HepG2 (cell line): ENCODE data around the gene GPR107.

Experiments used
- ATF7 ChIP-seq, 2 experiments: fragments of 450-650 bp in 1 of 2; sonication (generic) in 1 of 2; formaldehyde crosslinking in 1 of 2; IDR thresholded peaks; 2 replicates each; pipeline versions ENCODE4 v1.4.0 to v1.6.1; 2016 to 2020; ENCODE audit warnings: antibody characterized with exemption in 1 of 2, mild to moderate bottlenecking in 1 of 2, missing genetic modification reagents in 1 of 2
- CEBPZ ChIP-seq: IDR thresholded peaks from 2 replicates; pipeline ENCODE4 v1.6.1; 2012; ENCODE audit warnings: low read length, improper control_type of control experiment
- CERS6 ChIP-seq: sonication (generic); formaldehyde crosslinking; IDR thresholded peaks from 2 replicates; pipeline ENCODE4 v1.5.0; 2020; ENCODE audit warnings: missing genetic modification reagents
- CREB1 ChIP-seq, 2 experiments: fragments of 450-650 bp in 1 of 2; IDR thresholded peaks; 2 replicates each; pipeline ENCODE4 v1.6.1; 2016 to 2017; ENCODE audit warnings: control low read depth in 1 of 2, mild to moderate bottlenecking in 1 of 2, missing compliant biosample characterization in 1 of 2, missing genetic modification characterization in 1 of 2
- GPBP1L1 ChIP-seq: sonication (generic); formaldehyde crosslinking; IDR thresholded peaks from 2 replicates; pipeline ENCODE4 v1.5.0; 2020; ENCODE audit warnings: mild to moderate bottlenecking, missing genetic modification reagents
- MAZ ChIP-seq, 2 experiments: sonication (generic) in 1 of 2; formaldehyde crosslinking in 1 of 2; IDR thresholded peaks; 2 replicates each; pipeline versions ENCODE4 v1.5.0 to v1.6.1; 2012 to 2020; ENCODE audit warnings: low read depth in 2 of 2, mild to moderate bottlenecking in 2 of 2, borderline replicate concordance in 1 of 2, improper control_type of control experiment in 1 of 2, low read length in 1 of 2, missing genetic modification reagents in 1 of 2, moderate library complexity in 1 of 2
- MYC ChIP-seq: sonication (generic); formaldehyde crosslinking; IDR thresholded peaks from 2 replicates; pipeline ENCODE4 v1.9.0; 2021; ENCODE audit warnings: missing genetic modification reagents, borderline replicate concordance
- POLR2AphosphoS5 ChIP-seq: IDR thresholded peaks from 2 replicates; pipeline ENCODE4 v1.6.1; 2012; ENCODE audit warnings: low read depth, low read length
- YY1 ChIP-seq: IDR thresholded peaks from 2 replicates; pipeline ENCODE4 v1.6.1; 2011; ENCODE audit warnings: low read length, low read depth, moderate library complexity, mild to moderate bottlenecking; ENCODE audit not compliant: insufficient read depth, insufficient replicate concordance
- TF ChIP-seq, protein P1 (sequence below): sonication (generic); formaldehyde crosslinking; IDR thresholded peaks from 2 replicates; pipeline ENCODE4 v1.5.0; 2020; ENCODE audit warnings: mild to moderate bottlenecking, missing genetic modification reagents, moderate library complexity

GRCh38 chr9:130020618-130021017 lies 33.1 kb upstream of the GPR107 start:
- TF ChIP-seq CEBPZ (no peak), POLR2AphosphoS5 (no peak), MYC (CRISPR knock-in tag) (no peak), CERS6 (CRISPR knock-in tag) (no peak), YY1 (no peak), ATF7 (IDR thresholded peaks at IDR 0.05) (no peak), ATF7 (CRISPR knock-in tag; IDR thresholded peaks at IDR 0.05) (no peak), CREB1 (IDR thresholded peaks at IDR 0.05) (no peak), CREB1 (CRISPR knock-in tag; IDR thresholded peaks at IDR 0.05) (no peak), GPBP1L1 (CRISPR knock-in tag) (no peak), MAZ (IDR thresholded peaks at IDR 0.05; ENCODE audit: borderline replicate concordance, low read depth, low read length) (no peak), MAZ (CRISPR knock-in tag; IDR thresholded peaks at IDR 0.05; ENCODE audit: low read depth) (no peak)
- TF ChIP-seq, protein P1, sequence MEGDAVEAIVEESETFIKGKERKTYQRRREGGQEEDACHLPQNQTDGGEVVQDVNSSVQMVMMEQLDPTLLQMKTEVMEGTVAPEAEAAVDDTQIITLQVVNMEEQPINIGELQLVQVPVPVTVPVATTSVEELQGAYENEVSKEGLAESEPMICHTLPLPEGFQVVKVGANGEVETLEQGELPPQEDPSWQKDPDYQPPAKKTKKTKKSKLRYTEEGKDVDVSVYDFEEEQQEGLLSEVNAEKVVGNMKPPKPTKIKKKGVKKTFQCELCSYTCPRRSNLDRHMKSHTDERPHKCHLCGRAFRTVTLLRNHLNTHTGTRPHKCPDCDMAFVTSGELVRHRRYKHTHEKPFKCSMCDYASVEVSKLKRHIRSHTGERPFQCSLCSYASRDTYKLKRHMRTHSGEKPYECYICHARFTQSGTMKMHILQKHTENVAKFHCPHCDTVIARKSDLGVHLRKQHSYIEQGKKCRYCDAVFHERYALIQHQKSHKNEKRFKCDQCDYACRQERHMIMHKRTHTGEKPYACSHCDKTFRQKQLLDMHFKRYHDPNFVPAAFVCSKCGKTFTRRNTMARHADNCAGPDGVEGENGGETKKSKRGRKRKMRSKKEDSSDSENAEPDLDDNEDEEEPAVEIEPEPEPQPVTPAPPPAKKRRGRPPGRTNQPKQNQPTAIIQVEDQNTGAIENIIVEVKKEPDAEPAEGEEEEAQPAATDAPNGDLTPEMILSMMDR (CRISPR knock-in tag), result no peak
